Lower lobe of right lung (tissue), 2 donors: ENCODE measurements around the gene TNRC6A. TPM values are rescaled to one million over a fixed set of nuclear protein-coding genes. Genes with fewer than 3 reads are reported as not detected.
"Not testable (repeated sequence)": the region's sequence is repeated elsewhere in the genome, so short reads cannot be mapped to it uniquely, and the experiment has no call there.

Experiments
- ATAC-seq, 2 donors: fragments of 200-7000 bp; cut with Tn5 transposase; one replicate each; pipeline ENCODE4 v1.9.1; 2020 to 2022; ENCODE audit warnings: mild to moderate bottlenecking in 2 of 2, moderate library complexity in 2 of 2
- DNase-seq: peaks from one replicate; pipeline ENCODE4 v3.0.0-alpha.2; 2020
- H3K27ac ChIP-seq: fragments of 200-600 bp; one replicate; pipeline ENCODE4 v1.8.0; 2022
- H3K27me3 ChIP-seq: fragments of 200-600 bp; one replicate; pipeline ENCODE4 v1.8.0; 2022; ENCODE audit warnings: low read depth
- H3K36me3 ChIP-seq: fragments of 200-600 bp; one replicate; pipeline ENCODE4 v1.8.0; 2022; ENCODE audit warnings: mild to moderate bottlenecking
- H3K4me1 ChIP-seq: fragments of 200-600 bp; one replicate; pipeline ENCODE4 v1.8.0; 2022
- H3K4me3 ChIP-seq: fragments of 200-600 bp; one replicate; pipeline ENCODE4 v1.8.0; 2022; ENCODE audit warnings: mild to moderate bottlenecking
- H3K9me3 ChIP-seq: fragments of 200-600 bp; one replicate; pipeline ENCODE4 v1.8.0; 2022
- CTCF ChIP-seq: fragments of 200-600 bp; IDR thresholded peaks from one replicate; pipeline ENCODE4 v1.8.0; 2022; ENCODE audit warnings: antibody characterized with exemption, mild to moderate bottlenecking
- intact Hi-C: fragments of 100-400 bp; cut with DNase I; formaldehyde crosslinking; loops from one replicate; pipeline ENCODE4 v1.11.0; 2022
- total RNA-seq: library from RNA; stranded (reverse); fragmentation: NEBNext Ultra II Directional; extraction: Animal tissue kit (Norgen Biotek cat#: 25700); gene quantifications from one replicate; pipeline ENCODE4 v1.2.1, GENCODE V29; 2021
- donor health status: DM: no; HTN: yes; CAD: no; lungs with severe emphysema.

The TNRC6A gene
- total RNA-seq, 1 donor from 2014 or later, result 49.4 TPM

GRCh38 chr16:24738895-24739294, 9.4 kb downstream of the TNRC6A start:
- ATAC-seq, result no peak
- no peak for TF ChIP-seq CTCF
- Histone ChIP-seq H3K4me1 (peaks cover 79% of the 10 kb centered on the region), H3K27me3 (no peaks in the 10 kb centered on the region), H3K36me3 (no peaks in the 10 kb centered on the region), H3K9me3 (no peaks in the 10 kb centered on the region), H3K27ac (no peak overlapping the region), H3K4me3 (no peak overlapping the region)
- intact Hi-C loops, result no loop called here
- DNase-seq, result no peak

GRCh38 chr16:24741862-24742261, 12.4 kb downstream of the TNRC6A start:
- TF ChIP-seq CTCF, result no peak
- H3K27ac ChIP-seq, result no peak overlapping the region
- peaks cover 80% of the 10 kb centered on the region for H3K4me1 ChIP-seq
- H3K36me3 ChIP-seq, result no peaks in the 10 kb centered on the region
- H3K9me3 ChIP-seq, result no peaks in the 10 kb centered on the region
- no peaks in the 10 kb centered on the region for H3K27me3 ChIP-seq
- DNase-seq, result no peak
- intact Hi-C loops, result no loop called here
- H3K4me3 ChIP-seq, result no peak overlapping the region
- no peak for ATAC-seq

DNA sequence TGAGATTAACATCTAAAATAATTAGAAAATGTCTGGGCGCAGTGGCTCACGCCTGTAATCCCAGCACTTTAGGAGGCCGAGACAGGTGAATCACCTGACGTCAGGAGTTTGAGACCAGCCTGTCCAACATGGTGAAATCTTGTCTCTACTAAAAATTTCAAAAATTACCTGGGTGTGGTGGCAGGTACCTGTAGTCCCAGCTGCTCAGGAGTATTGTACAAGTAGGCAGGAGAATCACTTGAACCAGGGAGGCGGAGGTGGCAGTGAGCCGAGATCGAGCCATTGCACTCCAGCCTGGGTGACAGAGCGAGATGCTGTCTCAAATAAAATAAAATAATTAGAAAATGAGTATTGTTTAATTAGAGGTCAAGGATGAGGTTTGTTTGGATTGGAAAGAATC, 13.2 kb downstream of the TNRC6A start:
- H3K27me3 ChIP-seq, H3K27ac ChIP-seq, intact Hi-C loops, H3K9me3 ChIP-seq, H3K36me3 ChIP-seq, H3K4me3 ChIP-seq: not testable (repeated sequence)
- DNase-seq (peak; percentile 49), ATAC-seq (peak; percentile 64 to 83)
- peaks cover 80% of the 10 kb centered on the region for H3K4me1 ChIP-seq

- Histone ChIP-seq H3K36me3 (no peaks in the 10 kb centered on the region), H3K9me3 (no peaks in the 10 kb centered on the region), H3K27me3 (no peaks in the 10 kb centered on the region), H3K27ac (no peak overlapping the region), H3K4me1 (peaks cover 96% of the 10 kb centered on the region), H3K4me3 (no peak overlapping the region)
- intact Hi-C loops, result no loop called here
- DNase-seq (no peak), ATAC-seq (no peak)
- TF ChIP-seq CTCF, result no peak
Observed at GRCh38 chr16:24745391-24745790, 15.9 kb downstream of the TNRC6A start.

GRCh38 chr16:24745791-24746190, 16.3 kb downstream of the TNRC6A start:
- Histone ChIP-seq H3K4me1 (peaks cover 97% of the 10 kb centered on the region), H3K9me3 (no peaks in the 10 kb centered on the region), H3K27ac (no peak overlapping the region), H3K36me3 (no peaks in the 10 kb centered on the region), H3K4me3 (no peak overlapping the region), H3K27me3 (no peaks in the 10 kb centered on the region)
- no peak for DNase-seq
- ATAC-seq, result no peak
- intact Hi-C loops, result no loop called here
- no peak for TF ChIP-seq CTCF

DNA sequence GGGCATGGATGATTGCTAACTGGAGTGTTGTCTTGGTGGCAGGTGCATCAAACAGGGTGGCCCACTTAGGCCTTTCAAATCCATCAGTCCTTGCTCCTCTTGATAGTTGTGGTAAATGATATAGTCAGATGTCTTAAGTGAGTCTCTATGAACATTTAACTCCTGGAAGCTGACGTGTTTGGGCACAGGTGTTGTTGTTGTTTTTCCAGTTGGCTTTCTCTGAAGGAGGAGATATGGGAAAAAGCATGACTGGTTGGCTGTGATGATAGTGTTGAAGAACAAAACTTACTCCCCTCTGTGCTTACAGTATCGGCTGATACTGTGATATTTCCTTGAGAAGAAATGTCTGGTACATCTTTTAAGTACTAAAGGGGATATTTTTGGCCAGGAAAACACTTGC, 18.0 kb downstream of the TNRC6A start:
- no peaks in the 10 kb centered on the region for H3K36me3 ChIP-seq
- TF ChIP-seq CTCF, result no peak
- H3K4me3 ChIP-seq, result no peak overlapping the region
- H3K4me1 ChIP-seq, result peaks cover 81% of the 10 kb centered on the region
- no peak for DNase-seq
- no peaks in the 10 kb centered on the region for H3K27me3 ChIP-seq
- no peak for ATAC-seq
- intact Hi-C loops, result no loop called here
- H3K9me3 ChIP-seq, result no peaks in the 10 kb centered on the region
- H3K27ac ChIP-seq, result no peak overlapping the region
